ENCODE results near the gene PVALEF.

PVALEF gene

DNA sequence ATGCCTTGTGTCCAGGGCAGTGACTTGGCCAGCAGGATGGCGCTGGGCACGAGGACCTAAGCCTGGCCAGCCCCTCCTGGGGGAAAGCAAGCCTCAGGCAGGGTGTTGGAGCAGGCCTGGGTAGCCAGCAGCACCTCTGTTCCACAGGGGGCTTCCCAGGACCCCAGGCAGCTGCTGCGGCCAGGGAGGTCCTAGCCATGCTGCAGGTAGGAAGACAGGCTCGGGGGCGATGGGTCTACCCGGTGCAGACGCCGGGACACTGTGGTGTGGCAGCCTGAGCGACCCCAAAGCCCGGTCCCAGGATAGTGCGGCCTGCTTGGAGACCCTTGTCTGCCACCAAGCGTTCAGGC, 23.2 kb downstream of the PVALEF start:
- in situ Hi-C loops (cut with HindIII; ENCODE audit: low pct_unique_long_range_greater_than_20kb, low sequenced_read_pairs), result no loop called here
- no peak for DNase-seq (ENCODE audit: low read depth in 1 of 2, low spot score in 1 of 2)
- no peak for TF ChIP-seq JUND (IDR thresholded peaks at IDR 0.05; ENCODE audit: low read depth)

DNA sequence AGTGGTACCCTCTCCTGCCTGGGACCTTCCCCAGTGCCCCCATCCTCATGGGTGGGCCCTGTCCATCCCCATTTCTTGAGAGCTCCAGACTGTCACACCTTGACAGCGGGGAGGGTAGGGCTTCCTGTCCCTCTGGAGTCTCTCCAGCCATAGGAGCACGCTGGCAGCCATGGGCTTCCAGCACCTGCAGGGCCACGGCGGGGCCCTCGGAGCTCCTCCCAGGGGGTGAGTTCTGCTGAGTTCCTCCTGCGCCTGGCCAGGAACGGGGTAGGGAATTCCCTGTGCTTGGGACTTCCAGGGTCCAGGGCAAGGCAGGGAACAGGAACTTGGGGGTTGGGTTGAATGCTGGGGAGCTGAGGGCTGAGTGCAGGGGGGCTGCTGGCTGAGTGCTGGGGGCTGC, 23.7 kb downstream of the PVALEF start:
- in situ Hi-C loops (cut with HindIII; ENCODE audit: low pct_unique_long_range_greater_than_20kb, low sequenced_read_pairs), result no loop called here
- no peak for TF ChIP-seq JUND (IDR thresholded peaks at IDR 0.05; ENCODE audit: low read depth)
- no peak for DNase-seq (ENCODE audit: low read depth in 1 of 2, low spot score in 1 of 2)

DNA sequence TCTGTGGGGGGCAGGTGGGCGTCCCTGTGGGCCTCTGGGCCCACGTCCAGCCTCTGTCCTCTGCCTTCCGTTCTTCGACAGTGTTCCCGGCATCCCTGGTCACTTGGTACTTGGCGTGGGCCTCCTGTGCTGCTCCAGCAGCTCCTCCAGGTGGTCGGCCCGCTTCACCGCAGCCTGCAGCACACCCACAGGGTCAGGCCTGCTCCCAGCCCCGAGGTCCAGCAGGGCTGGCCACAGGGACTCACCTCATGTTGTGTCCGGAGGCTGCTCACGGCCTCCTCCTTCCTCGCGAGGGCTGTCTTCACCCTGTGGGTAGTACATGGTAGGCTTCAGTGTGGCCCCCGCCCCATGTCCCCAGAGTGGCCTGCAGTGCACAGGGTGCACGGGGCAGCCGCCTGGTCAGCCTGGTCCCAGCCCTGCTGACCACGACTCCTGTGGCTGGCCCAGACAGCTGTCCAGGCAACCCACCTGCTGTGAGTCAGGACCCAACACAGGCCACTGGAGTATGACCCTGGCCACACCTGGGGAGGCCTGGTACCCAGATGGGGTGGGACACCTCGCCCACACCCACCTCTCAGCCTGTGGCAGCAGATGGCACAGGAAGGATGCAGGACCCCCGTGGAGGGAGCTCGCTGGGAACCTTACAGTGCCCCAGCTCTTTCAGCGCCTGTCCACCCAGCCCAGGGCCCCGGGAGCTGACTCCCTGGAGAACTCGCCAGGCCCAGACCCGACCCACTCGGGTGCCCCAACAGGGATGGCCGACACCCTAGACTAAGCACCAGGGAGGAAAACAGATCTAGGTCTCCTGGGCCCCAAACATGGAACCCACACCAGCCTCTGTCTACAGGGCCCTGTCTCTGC, 24.6 kb downstream of the PVALEF start:
- DNase-seq (ENCODE audit: low read depth in 1 of 2, low spot score in 1 of 2), result peak; percentile 32 to 60
- in situ Hi-C loops (cut with HindIII; ENCODE audit: low pct_unique_long_range_greater_than_20kb, low sequenced_read_pairs), result no loop called here
- TF ChIP-seq JUND (IDR thresholded peaks at IDR 0.05; ENCODE audit: low read depth), result no peak

DNA sequence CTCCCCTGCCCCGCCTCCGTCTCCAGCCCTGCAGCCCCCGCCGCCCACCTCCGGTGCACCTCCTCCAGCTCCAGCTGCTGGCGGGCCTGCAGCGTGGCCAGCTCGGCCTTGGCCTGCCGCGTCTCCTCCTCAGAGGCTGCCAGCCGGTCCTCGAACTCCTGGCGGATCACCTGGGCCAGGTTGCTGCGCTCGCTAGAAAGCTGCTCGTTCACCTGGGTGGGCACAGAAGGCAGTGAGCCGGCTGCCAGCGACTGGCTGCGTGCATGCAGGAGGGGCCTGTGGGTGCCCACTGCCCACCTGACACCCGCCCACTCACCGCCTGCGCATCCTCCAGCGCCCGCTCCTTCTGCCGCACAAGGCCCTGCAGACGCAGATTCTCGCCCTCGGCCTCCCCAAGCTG, 25.3 kb downstream of the PVALEF start:
- no peak for DNase-seq (ENCODE audit: low read depth in 1 of 2, low spot score in 1 of 2)
- TF ChIP-seq JUND (IDR thresholded peaks at IDR 0.05; ENCODE audit: low read depth), result no peak
- in situ Hi-C loops (cut with HindIII; ENCODE audit: low pct_unique_long_range_greater_than_20kb, low sequenced_read_pairs), result no loop called here

DNA sequence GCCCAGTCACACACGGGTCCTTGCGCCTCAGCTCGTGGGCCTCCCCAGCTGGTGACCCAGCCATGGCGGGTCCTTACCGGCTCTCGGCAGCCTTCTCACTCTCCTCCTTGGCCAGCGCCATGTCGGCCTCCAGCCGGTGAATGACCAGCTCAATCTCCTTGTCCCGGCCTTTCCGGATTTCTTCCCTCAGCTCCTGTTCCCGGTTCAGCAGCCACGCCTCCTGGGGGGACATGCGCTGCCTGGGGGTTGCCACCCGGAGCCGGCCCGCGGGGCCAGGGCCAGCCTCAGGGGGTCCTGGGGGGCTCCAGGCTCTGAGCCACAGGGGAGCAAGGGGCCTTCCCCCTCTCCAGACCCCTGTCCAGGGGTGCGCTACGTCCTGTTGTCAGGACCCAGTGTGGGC, 25.8 kb downstream of the PVALEF start:
- in situ Hi-C loops (cut with HindIII; ENCODE audit: low pct_unique_long_range_greater_than_20kb, low sequenced_read_pairs), result no loop called here
- no peak for TF ChIP-seq JUND (IDR thresholded peaks at IDR 0.05; ENCODE audit: low read depth)
- DNase-seq (ENCODE audit: low read depth in 1 of 2, low spot score in 1 of 2), result no peak

DNA sequence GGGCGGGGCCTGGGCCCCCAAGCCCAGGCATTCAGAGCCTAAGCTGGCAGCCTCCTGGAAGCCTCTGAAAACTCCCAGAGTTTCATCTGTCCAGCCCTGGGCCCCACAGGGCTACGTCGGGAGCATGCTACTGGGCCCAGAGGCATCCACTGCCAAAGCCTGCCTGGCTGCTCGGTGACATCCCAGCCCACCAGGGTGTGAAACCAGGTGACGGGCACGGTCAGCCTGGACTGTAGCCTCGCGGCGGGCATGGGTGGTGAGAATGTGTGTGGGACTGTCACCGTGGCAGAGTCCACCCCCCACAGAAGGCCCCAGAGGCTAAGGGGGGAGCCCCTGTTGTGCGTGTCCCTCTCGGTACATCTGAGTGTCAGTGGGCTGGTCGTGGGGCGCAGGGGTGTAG, 26.3 kb downstream of the PVALEF start:
- no peak for TF ChIP-seq JUND (IDR thresholded peaks at IDR 0.05; ENCODE audit: low read depth)
- no peak for DNase-seq (ENCODE audit: low read depth in 1 of 2, low spot score in 1 of 2)
- in situ Hi-C loops (cut with HindIII; ENCODE audit: low pct_unique_long_range_greater_than_20kb, low sequenced_read_pairs), result no loop called here

DNA sequence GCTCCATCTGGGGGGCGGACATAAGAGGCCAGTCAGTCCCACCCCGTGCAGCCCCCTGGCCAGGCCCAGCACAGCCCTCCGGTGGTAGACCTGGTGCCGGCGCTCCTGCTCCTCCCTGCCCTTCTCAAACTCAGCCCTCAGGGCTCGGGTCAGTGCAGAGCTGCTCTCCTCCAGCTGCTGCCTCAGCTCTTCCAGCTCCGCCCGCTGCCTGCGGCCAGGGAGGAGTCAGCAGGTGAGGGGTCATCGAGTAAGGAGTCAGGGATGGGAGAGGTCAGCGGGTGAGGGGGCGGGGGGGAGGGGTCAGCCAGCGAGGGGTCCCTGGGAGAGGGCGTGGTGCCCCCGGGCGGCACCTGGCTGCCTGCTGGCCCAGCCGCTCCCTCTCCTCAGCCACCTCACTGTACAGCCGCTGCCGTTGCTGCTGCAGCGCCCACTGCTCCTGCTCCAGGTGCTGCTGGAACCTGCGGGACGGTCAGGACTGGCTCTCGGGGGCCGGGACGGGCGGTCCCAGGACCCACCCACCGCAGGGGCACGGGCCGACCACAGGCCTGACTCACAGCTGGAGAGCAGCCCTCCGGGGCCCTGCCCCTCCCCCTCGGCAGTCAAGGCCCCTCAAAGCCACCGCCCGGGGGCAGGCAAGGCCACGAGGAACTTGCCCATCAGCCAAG, 27.2 kb downstream of the PVALEF start:
- TF ChIP-seq JUND (IDR thresholded peaks at IDR 0.05; ENCODE audit: low read depth), result no peak
- in situ Hi-C loops (cut with HindIII; ENCODE audit: low pct_unique_long_range_greater_than_20kb, low sequenced_read_pairs), result no loop called here
- DNase-seq (ENCODE audit: low read depth in 1 of 2, low spot score in 1 of 2), result no peak

DNA sequence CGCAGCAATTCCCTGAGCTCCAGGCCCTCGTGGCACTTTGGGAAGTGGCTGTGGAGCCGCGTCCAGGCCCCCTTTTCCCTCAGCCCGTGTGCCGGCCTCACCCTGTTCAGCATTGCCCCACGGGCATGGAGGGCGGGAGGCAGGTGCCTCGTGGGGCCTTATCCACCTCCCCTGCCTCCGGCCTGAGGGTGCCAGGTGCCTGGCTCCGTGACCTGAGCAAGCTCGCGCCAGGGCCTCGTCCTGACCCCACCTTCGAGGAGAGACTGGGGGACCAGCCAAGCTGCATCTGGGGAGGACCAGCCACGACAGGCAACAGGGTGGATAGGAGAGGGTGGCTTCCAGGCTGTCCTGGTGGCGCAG, 27.7 kb downstream of the PVALEF start:
- in situ Hi-C loops (cut with HindIII; ENCODE audit: low pct_unique_long_range_greater_than_20kb, low sequenced_read_pairs), result no loop called here
- TF ChIP-seq JUND (IDR thresholded peaks at IDR 0.05; ENCODE audit: low read depth), result no peak
- no peak for DNase-seq (ENCODE audit: low read depth in 1 of 2, low spot score in 1 of 2)

DNA sequence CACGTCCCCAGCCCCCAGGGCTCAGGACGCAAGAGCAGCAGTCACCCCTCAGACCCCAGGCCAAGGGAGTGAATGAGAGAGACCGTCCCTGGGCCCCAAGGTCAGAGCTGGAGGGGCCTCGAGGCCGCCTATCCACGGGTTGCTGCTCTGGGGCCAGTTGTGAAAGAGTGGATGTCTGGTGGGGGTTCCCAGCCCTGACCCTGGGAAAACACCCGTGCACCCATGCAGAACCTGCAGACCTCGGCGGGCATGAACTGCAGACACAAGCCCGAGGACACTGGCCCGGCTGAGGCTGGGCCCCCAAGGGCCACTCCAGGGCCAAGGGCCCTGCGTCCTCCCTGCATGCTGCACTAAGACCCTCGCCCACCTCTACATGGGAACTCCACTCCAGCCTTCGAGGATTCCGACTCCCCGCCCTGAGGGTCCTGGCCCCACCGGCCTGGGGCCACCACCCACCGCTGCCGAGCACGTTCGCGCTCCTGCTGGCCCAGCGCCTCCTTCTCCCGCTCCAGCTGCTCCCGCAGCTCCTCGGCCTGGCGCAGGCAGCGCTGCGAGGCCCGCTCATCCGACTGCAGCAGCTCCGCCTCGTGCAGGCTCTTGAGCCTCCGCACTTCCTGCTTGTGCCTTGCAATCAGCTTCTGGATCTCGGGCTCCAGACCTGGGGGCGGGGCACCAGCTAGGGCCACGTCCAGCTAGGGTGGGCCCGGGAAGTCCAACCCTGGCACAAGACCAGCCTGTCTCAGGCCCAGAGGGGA, 28.3 kb downstream of the PVALEF start:
- DNase-seq (ENCODE audit: low read depth in 1 of 2, low spot score in 1 of 2), result no peak
- in situ Hi-C loops (cut with HindIII; ENCODE audit: low pct_unique_long_range_greater_than_20kb, low sequenced_read_pairs), result no loop called here
- TF ChIP-seq JUND (IDR thresholded peaks at IDR 0.05; ENCODE audit: low read depth), result no peak

DNA sequence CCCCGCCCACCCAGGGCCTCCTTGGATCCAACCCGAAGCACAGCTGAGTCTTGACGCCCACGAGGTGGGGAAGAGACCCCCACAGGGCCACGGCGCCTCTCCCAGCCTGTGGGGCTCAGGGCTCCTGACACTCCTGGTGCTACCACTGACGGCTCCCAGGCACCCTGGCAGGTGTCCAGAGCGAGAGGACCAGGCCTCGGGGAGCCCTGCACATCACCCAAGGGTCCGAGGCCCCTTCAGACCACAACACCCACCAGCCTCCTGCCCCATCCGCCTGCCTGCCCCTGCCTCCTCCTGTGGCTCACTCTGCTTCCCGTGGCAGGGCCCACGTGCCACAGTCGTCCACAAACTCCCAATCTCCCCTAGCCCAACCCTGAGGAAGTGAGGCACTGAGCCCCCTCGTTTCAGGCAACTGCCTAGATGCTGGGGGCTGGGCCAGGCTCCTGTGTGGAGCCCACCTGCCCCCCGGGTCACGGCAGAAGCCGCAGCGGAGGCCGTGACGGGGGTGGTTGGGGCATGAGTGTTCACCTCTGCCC, 29.0 kb downstream of the PVALEF start:
- no peak for TF ChIP-seq JUND (IDR thresholded peaks at IDR 0.05; ENCODE audit: low read depth)
- DNase-seq (ENCODE audit: low read depth in 1 of 2, low spot score in 1 of 2), result no peak
- in situ Hi-C loops (cut with HindIII; ENCODE audit: low pct_unique_long_range_greater_than_20kb, low sequenced_read_pairs), result no loop called here

DNA sequence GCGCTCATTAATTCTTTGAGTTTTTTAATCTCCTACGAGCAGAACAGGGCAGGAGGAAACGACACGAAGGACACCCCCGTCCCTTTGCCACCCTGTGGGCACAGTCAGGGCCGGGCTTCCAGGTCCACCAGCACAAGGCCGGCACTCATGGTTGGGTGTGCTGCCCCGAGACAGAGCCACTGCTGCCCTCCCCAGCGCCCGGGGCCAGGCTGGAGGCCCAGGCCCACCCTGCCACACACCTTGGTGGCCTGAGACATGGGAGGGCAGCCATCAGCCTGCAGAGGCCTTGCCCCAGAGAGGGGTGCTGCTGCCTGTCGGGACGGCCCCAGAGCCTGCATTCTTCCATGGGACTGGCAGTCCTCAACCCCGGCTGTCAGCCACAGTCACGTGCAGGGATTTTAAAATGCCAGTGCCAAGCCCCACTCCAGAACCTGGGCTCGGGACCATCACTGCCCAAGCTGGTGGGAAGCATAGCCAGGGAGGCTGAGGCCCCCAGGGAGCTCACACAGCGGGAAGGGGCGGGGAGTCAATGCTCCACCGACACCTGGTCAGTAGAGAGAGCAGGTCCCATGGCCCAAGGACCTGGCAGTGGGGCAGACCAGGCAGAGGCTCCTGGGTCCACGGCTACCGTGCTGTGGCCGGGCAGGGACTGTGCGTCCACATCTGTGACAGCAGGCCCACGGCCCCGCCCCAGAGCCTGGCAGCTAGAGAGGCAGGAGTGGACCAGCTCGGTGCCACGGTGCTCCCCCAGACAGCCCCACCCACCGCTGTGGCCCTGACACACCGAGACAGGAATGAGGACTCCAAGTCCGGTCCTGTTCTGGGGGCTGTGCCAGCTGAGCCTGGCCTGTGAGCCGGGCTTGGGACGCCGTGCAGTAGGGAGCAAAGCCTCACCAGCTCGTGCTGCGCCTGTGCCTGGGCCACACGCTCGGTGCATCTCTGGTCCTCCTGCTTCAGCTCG, 29.9 kb downstream of the PVALEF start:
- no peak for TF ChIP-seq JUND (IDR thresholded peaks at IDR 0.05; ENCODE audit: low read depth)
- in situ Hi-C loops (cut with HindIII; ENCODE audit: low pct_unique_long_range_greater_than_20kb, low sequenced_read_pairs), result no loop called here
- DNase-seq (ENCODE audit: low read depth in 1 of 2, low spot score in 1 of 2), result no peak

DNA sequence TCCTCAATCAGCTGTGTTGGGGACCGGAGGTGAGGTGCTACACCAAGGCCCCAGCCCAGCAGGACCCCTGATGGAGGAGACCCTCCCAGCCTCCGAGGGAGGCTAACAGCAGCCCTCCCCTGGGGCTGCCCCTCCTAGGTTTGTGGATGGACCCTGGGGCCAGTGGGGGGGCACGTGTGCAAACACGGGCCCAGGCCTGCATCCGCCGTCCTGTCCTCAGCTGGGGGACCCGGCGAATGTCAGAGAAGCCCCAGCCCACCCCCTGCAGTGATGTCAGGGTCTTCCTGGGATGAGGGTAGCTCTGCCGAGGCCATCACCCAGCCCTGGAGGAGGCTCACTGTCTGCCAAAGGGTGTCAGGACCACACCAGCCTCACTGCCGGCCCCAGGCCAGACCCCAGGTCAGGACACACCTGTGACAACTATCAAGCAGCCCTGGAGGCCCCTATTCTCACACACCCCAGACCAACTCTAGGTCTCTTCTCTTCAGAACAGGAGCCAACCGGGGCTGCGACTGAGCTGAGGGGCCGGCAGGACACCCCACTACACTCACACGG, 30.7 kb downstream of the PVALEF start:
- TF ChIP-seq JUND (IDR thresholded peaks at IDR 0.05; ENCODE audit: low read depth), result no peak
- DNase-seq (ENCODE audit: low read depth in 1 of 2, low spot score in 1 of 2), result no peak
- in situ Hi-C loops (cut with HindIII; ENCODE audit: low pct_unique_long_range_greater_than_20kb, low sequenced_read_pairs), result no loop called here

Measured in T47D (cell line).